Spleen (tissue), 7 donors: ENCODE measurements around the gene ARPP19.
"Not testable (repeated sequence)": the region's sequence is repeated elsewhere in the genome, so short reads cannot be mapped to it uniquely, and the experiment has no call there.

Source experiments
- CTCF ChIP-seq, 11 experiments: fragments of 200-600 bp in 7 of 11; fragments of 450-650 bp in 4 of 11; sonication (generic) in 4 of 11; IDR thresholded peaks in 8 of 11; conservative IDR thresholded peaks in 3 of 11; 1 replicate in 7 of 11; 2 replicates in 4 of 11; pipeline versions ENCODE4 v1.4.0 to v1.8.0; 2016 to 2021; ENCODE audit warnings: antibody characterized with exemption in 11 of 11, inconsistent platforms in 4 of 11, mild to moderate bottlenecking in 1 of 11
- POLR2A ChIP-seq, 3 donors: fragments of 450-650 bp; IDR thresholded peaks; one replicate each; pipeline ENCODE4 v1.5.1; 2017; ENCODE audit warnings: antibody characterized with exemption in 3 of 3, mild to moderate bottlenecking in 1 of 3
- donor health status: DM: no; HTN: no; CAD: no; lungs with moderate emphysema.
- donor health status: DM: no; HTN: no; CAD: no.
- donor health status: DM: no; HTN: no; CAD: no.

GRCh38 chr15:52575573-52575972, 6.7 kb upstream of the ARPP19 start:
- TF ChIP-seq CTCF (IDR thresholded peaks at IDR 0.05 in 8 of 11, conservative IDR thresholded peaks at IDR 0.05 in 3 of 11); POLR2A (IDR thresholded peaks at IDR 0.05): not testable (repeated sequence)
